A673 (cell line): ENCODE data around the gene WFS1.

Experiments used
- CTCF ChIP-seq: fragments of 300-800, 200-600 bp; sonication (generic); conservative IDR thresholded peaks from 2 replicates; pipeline ENCODE4 v1.5.1; 2017; ENCODE audit warnings: low read depth, mild to moderate bottlenecking, antibody characterized with exemption, low read length, moderate library complexity, mixed read lengths
- EZH2 ChIP-seq: fragments of 200-600 bp; sonication (generic); IDR thresholded peaks from 2 replicates; pipeline ENCODE4 v1.6.1; 2017; ENCODE audit warnings: borderline replicate concordance, low read depth, mild to moderate bottlenecking, mixed read lengths, antibody characterized with exemption, low read length; ENCODE audit not compliant: poor library complexity, severe bottlenecking

- TF ChIP-seq EZH2 = no peak
- TF ChIP-seq CTCF = no peak
Measured at GRCh38 chr4:6280365-6280996, 10.8 kb downstream of the WFS1 start.
